Muscle of leg (tissue), 16 donors: ENCODE results near the gene MIDN. TPM values are rescaled to one million over a fixed set of nuclear protein-coding genes. Genes with fewer than 3 reads are reported as not detected.
"Not testable (repeated sequence)": the region's sequence is repeated elsewhere in the genome, so short reads cannot be mapped to it uniquely, and the experiment has no call there.

Experiments
- DNase-seq: peaks from one replicate; pipeline ENCODE4 v3.0.0; 2013
- H3K27ac ChIP-seq: one replicate; pipeline ENCODE4 v1.5.1; 2013; ENCODE audit warnings: mild to moderate bottlenecking, low read length, control low read depth
- H3K27me3 ChIP-seq: one replicate; pipeline ENCODE4 v1.6.1; 2013; ENCODE audit warnings: low read length; ENCODE audit not compliant: control insufficient read depth, insufficient read depth
- H3K36me3 ChIP-seq: one replicate; pipeline ENCODE4 v1.6.1; 2013; ENCODE audit warnings: low read length; ENCODE audit not compliant: control insufficient read depth, insufficient read depth
- H3K4me1 ChIP-seq: one replicate; pipeline ENCODE4 v1.6.1; 2013; ENCODE audit warnings: low read length; ENCODE audit not compliant: control insufficient read depth, insufficient read depth
- H3K4me3 ChIP-seq: one replicate; pipeline ENCODE4 v1.5.1; 2013; ENCODE audit warnings: low read length, control low read depth
- H3K9me3 ChIP-seq: replicated peaks from 2 replicates; pipeline ENCODE4 v1.6.1; 2013; ENCODE audit warnings: low read depth, low read length; ENCODE audit not compliant: control insufficient read depth
- WGBS: methylation state at CpG from one replicate; pipeline ENCODE4 v1.1.5; 2013; ENCODE audit warnings: missing lambda C conversion rate; ENCODE audit not compliant: insufficient coverage; 5-methylcytosine and 5-hydroxymethylcytosine counted together
- long read RNA-seq, 11 donors: transcript quantifications; one replicate each; lab custom pipeline, GENCODE V29; 2026
- polyA plus RNA-seq, 8 donors: library from polyadenylated mRNA; unstranded; fragments of 120-200 nt; gene quantifications; one replicate each; pipeline versions ENCODE4 v1.2.1 to v1.2.3, GENCODE V29; 2013; ENCODE audit warnings: inconsistent platforms in 1 of 8, low replicate concordance in 1 of 8; ENCODE audit not compliant: insufficient read length in 8 of 8, insufficient read depth in 1 of 8
- total RNA-seq: library from RNA; stranded (reverse); fragments of 120-200 nt; gene quantifications from one replicate; pipeline ENCODE4 v1.2.4, GENCODE V29; 2013

MIDN gene
- total RNA-seq (9.2 TPM), polyA plus RNA-seq (10 to 100 TPM; 27.8 to 54.7 (median 41.0) TPM)
- long read RNA-seq, donor 1, transcript MIDN-201 (8 exons, 3,790 nt): major isoform, 6 of 38 reads
- long read RNA-seq, donor 1, partial matches to known transcripts: 28 of 38 reads
- long read RNA-seq, donor 1, other reads (novel, unspliced or antisense): 0 of 38 reads
- long read RNA-seq, donor 2: 0 reads
- long read RNA-seq, donor 3, transcript MIDN-201 (8 exons, 3,790 nt): major isoform, 9 of 19 reads
- long read RNA-seq, donor 3, partial matches to known transcripts: 7 of 19 reads
- long read RNA-seq, donor 3, other reads (novel, unspliced or antisense): 0 of 19 reads
- long read RNA-seq, donor 4, partial matches to known transcripts: 10 of 15 reads
- long read RNA-seq, donor 4, other reads (novel, unspliced or antisense): 0 of 15 reads
- long read RNA-seq, donor 5, transcript MIDN-201 (8 exons, 3,790 nt): major isoform, 6 of 16 reads
- long read RNA-seq, donor 5, partial matches to known transcripts: 5 of 16 reads
- long read RNA-seq, donor 5, other reads (novel, unspliced or antisense): 0 of 16 reads
- long read RNA-seq, donor 6, partial matches to known transcripts: 0 of 5 reads
- long read RNA-seq, donor 6, other reads (novel, unspliced or antisense): 0 of 5 reads
- long read RNA-seq, donor 7, partial matches to known transcripts: 24 of 32 reads
- long read RNA-seq, donor 7, other reads (novel, unspliced or antisense): 0 of 32 reads
- long read RNA-seq, donor 8, partial matches to known transcripts: 0 of 3 reads
- long read RNA-seq, donor 8, other reads (novel, unspliced or antisense): 0 of 3 reads
- long read RNA-seq, donor 9, partial matches to known transcripts: 5 of 7 reads
- long read RNA-seq, donor 9, other reads (novel, unspliced or antisense): 0 of 7 reads
- long read RNA-seq, donor 10, partial matches to known transcripts: 7 of 11 reads
- long read RNA-seq, donor 10, other reads (novel, unspliced or antisense): 0 of 11 reads
- long read RNA-seq, donor 11, partial matches to known transcripts: 6 of 12 reads
- long read RNA-seq, donor 11, other reads (novel, unspliced or antisense): 0 of 12 reads

DNA sequence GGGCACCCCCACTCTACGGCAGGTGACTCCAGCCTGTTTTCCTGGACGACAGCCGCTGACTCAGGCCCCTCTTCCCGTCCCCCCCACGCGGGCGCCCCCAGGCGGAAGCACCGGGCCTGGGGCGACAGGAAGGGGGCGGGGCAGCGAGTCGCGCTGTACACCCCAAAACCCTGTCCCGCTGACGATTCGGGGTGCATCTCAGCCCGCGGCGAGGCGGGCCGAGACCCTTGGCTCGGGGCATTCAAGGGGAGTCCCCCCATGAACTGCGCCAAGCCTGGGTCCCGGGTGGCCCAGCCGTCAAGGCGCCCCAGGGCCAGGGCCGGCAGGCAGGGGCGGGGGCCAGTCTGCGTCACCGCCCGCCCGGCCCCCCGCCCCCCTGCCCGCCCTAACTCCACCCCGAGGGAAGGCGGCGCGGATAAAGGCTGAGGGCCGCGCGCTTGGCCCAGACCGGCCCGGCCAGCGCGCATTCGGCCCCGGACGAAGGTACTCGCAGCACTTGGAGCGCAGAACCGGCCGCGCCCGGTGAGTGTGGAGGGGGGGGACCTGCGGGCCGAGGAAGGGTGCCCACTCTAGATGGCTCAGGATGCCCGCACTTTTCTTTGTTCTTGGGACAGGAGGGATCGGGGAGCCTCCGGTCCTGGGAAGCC lies at the start of gene MIDN:
TSS of gene MIDN (plus strand) at position 445 of the 647 bp plus-strand sequence. CDS start 1,714 bp downstream, outside the sequence.
- peak; percentile 93 for DNase-seq
- 3% methylated on average over 32 of the region's 60 CpGs for WGBS
- H3K4me3 ChIP-seq: peak within 1 kb of the TSS; percentile 77
- no peaks in the 10 kb centered on the region for H3K9me3 ChIP-seq
- H3K36me3 ChIP-seq: peaks cover 13% of the 10 kb centered on the region
- H3K4me1 ChIP-seq: peaks cover 70% of the 10 kb centered on the region
- H3K27me3 ChIP-seq: no peaks in the 10 kb centered on the region
- H3K27ac ChIP-seq: peak within 1 kb of the TSS; percentile 99

DNA sequence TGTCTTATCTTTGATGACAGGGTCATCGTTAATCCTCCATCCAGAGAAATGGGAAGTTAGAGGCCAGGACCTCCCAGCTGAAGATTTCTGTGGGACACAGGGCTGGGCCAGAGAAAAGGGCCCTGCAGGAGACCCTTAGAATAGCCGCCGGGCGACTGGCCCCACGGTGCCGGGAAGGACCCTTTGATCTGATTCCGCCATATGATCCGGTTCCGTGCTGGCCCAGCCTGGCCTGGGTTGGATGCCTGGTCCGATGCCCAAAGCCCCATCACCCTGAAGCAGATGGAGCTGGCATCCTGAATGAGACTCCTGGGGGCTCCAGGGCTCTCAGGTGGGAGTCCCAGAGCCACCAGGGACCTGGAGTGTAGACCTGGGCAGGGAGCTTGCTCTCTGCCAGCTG lies 48.9 kb upstream of the MIDN start:
- WGBS: 80% methylated on average over 10 of the region's 10 CpGs
- H3K27ac ChIP-seq: no peak overlapping the region
- DNase-seq: no peak
- no peaks in the 10 kb centered on the region for H3K27me3 ChIP-seq
- H3K9me3 ChIP-seq: no peaks in the 10 kb centered on the region
- no peaks in the 10 kb centered on the region for H3K36me3 ChIP-seq
- no peaks in the 10 kb centered on the region for H3K4me1 ChIP-seq
- no peak overlapping the region for H3K4me3 ChIP-seq

DNA sequence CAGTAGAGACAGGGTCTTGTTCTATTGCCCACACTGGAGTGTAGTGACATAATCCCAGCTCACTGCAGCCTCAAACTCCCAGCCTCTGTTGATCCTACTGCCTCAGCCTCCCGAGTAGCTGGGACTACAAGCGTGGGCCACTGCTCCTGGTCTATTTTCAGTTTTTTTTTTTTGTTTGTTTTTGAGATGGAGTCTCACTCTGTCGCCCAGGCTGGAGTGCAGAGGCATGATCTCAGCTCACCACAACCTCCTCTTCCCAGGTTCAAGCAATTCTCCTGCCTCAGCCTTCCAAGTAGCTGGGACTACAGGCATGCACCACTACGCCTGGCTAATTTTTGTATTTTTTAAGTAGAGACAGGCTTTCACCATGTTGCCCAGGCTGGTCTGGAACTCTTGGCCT lies 47.8 kb upstream of the MIDN start:
- not testable (repeated sequence) for H3K36me3 ChIP-seq, H3K27ac ChIP-seq, H3K27me3 ChIP-seq, H3K4me3 ChIP-seq, H3K4me1 ChIP-seq, H3K9me3 ChIP-seq, DNase-seq
- no CpG with 5 or more reads among the region's 4 CpGs for WGBS

DNA sequence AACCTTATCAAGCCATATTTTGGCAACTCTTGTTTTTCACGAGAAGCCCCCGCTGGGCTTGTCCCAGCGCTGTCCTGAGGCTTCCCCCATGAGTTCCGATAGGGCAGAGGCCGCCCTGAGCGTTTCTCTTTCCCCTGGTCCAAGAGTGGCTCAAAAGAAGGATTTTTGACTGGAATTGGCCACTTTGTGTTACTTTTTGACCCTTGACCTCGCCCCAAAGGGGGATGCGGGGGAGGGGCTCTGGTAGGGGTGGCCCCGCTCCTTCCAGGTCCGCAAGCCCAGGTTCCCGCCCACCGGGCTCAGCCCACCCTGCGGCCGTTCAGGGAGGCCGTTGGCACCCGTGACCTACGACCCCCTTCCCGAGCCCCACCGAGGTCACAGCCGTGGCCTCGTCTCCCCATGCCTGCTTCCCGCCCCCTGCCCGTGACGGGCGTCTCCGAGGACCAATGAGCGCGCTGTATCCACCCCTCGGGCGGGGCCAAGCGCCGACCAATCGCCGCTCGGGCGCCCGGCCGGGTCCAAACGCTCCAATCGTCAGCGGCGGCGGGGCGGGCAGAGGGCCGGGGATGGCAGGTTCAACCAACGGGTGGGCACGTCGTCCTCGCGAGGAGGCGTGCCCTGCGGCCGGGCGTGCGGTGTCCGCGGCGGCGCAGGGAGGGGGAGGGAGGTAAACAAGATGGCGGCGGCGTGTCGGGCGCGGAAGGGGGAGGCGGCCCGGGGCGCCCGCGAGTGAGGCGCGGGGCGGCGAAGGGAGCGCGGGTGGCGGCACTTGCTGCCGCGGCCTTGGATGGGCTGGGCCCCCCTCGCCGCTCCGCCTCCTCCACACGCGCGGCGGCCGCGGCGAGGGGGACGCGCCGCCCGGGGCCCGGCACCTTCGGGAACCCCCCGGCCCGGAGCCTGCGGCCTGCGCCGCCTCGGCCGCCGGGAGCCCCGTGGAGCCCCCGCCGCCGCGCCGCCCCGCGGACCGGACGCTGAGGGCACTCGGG lies 43.0 kb upstream of the MIDN start, which contains the start of gene STK11:
TSS of gene STK11 (plus strand) at position 665 of the 986 bp plus-strand sequence. CDS start 1,136 bp downstream, outside the sequence.
- peak within 1 kb of the TSS; percentile 76 for H3K27ac ChIP-seq
- DNase-seq: peak; percentile 99
- H3K36me3 ChIP-seq: peaks cover 10% of the 10 kb centered on the region
- H3K4me3 ChIP-seq: peak within 1 kb of the TSS; percentile 73
- H3K4me1 ChIP-seq: peaks cover 41% of the 10 kb centered on the region
- H3K9me3 ChIP-seq: no peaks in the 10 kb centered on the region
- 3% methylated on average over 110 of the region's 114 CpGs for WGBS
- H3K27me3 ChIP-seq: no peaks in the 10 kb centered on the region

DNA sequence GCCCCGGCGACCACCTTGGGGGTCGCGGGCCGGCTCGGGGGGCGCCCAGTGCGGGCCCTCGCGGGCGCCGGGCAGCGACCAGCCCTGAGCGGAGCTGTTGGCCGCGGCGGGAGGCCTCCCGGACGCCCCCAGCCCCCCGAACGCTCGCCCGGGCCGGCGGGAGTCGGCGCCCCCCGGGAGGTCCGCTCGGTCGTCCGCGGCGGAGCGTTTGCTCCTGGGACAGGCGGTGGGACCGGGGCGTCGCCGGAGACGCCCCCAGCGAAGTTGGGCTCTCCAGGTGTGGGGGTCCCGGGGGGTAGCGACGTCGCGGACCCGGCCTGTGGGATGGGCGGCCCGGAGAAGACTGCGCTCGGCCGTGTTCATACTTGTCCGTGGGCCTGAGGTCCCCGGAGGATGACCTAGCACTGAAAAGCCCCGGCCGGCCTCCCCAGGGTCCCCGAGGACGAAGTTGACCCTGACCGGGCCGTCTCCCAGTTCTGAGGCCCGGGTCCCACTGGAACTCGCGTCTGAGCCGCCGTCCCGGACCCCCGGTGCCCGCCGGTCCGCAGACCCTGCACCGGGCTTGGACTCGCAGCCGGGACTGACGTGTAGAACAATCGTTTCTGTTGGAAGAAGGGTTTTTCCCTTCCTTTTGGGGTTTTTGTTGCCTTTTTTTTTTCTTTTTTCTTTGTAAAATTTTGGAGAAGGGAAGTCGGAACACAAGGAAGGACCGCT lies 42.1 kb upstream of the MIDN start:
- peaks cover 46% of the 10 kb centered on the region for H3K4me1 ChIP-seq
- WGBS: under 1% methylated on average over 71 of the region's 78 CpGs
- H3K4me3 ChIP-seq: peak overlapping the region; percentile 73
- peaks cover 10% of the 10 kb centered on the region for H3K36me3 ChIP-seq
- no peak for DNase-seq
- H3K27me3 ChIP-seq: no peaks in the 10 kb centered on the region
- H3K9me3 ChIP-seq: no peaks in the 10 kb centered on the region
- H3K27ac ChIP-seq: peak overlapping the region; percentile 76

DNA sequence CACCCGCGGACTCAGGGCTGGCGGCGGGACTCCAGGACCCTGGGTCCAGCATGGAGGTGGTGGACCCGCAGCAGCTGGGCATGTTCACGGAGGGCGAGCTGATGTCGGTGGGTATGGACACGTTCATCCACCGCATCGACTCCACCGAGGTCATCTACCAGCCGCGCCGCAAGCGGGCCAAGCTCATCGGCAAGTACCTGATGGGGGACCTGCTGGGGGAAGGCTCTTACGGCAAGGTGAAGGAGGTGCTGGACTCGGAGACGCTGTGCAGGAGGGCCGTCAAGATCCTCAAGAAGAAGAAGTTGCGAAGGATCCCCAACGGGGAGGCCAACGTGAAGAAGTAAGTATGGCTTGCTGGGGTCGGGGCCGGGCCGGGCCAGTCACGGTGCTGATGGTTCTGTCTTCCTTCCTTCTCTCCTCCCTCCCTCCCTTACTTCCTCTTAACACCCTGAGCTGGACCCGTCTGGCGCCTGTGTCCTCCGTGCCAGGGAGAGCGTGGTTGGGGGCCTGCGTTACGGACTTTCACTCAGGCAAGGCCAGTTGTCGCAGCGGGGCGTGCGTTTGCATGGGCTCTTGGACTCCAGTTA lies 41.4 kb upstream of the MIDN start:
- H3K4me3 ChIP-seq: peak overlapping the region; percentile 73
- H3K36me3 ChIP-seq: peaks cover 14% of the 10 kb centered on the region
- no peak for DNase-seq
- 3% methylated on average over 34 of the region's 38 CpGs for WGBS
- H3K4me1 ChIP-seq: peaks cover 52% of the 10 kb centered on the region
- H3K9me3 ChIP-seq: no peaks in the 10 kb centered on the region
- H3K27me3 ChIP-seq: no peaks in the 10 kb centered on the region
- H3K27ac ChIP-seq: peak overlapping the region; percentile 76

DNA sequence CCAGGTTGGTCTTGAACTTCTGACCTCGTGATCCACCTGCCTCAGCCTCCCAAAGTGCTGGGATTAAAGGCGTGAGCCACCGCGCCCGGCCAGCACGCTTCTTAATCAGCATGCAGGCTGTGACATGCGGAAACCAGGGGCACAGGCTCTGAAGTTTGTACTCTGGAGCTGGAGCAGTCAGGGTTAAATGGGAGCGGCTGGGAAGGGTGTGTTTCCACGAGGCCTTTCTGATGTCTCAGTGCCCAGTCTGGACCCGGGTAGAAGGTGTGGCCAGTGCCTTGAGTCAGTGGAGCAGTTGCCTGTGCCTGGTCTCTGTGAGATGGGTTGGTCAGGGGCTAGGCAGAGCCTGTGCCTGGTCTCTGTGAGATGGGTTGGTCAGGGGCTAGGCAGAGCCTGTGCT lies 39.6 kb upstream of the MIDN start:
- H3K9me3 ChIP-seq, H3K27me3 ChIP-seq, DNase-seq, H3K27ac ChIP-seq, H3K4me3 ChIP-seq: not testable (repeated sequence)
- peaks cover 65% of the 10 kb centered on the region for H3K4me1 ChIP-seq
- WGBS: 78% methylated on average over 9 of the region's 10 CpGs
- H3K36me3 ChIP-seq: peaks cover 20% of the 10 kb centered on the region

GRCh38 chr19:1210227-1210538 lies 38.2 kb upstream of the MIDN start:
- no peaks in the 10 kb centered on the region for H3K9me3 ChIP-seq
- H3K4me3 ChIP-seq: no peak overlapping the region
- H3K27ac ChIP-seq: no peak overlapping the region
- 89% methylated on average over 1 of the region's 13 CpGs for WGBS
- no peaks in the 10 kb centered on the region for H3K27me3 ChIP-seq
- peaks cover 20% of the 10 kb centered on the region for H3K36me3 ChIP-seq
- no peak for DNase-seq
- peaks cover 75% of the 10 kb centered on the region for H3K4me1 ChIP-seq
